ENCODE measurements around the gene EPM2A. TPM values are rescaled to one million over a fixed set of nuclear protein-coding genes. Genes with fewer than 3 reads are reported as not detected.

The EPM2A gene
- polyA plus RNA-seq, 1 donor (not counting 4 experiments of a cell fraction or from before 2014, with no cell fraction given) = 2.4 TPM

GRCh38 chr6:145651988-145652387 is 83.3 kb downstream of the EPM2A start:
- dilution Hi-C loops (cut with MboI; ENCODE audit: extremely low pct_ligation_motif_present, low sequenced_read_pairs) = no loop called here
- Histone ChIP-seq H3K9me1 (ENCODE audit: control insufficient read depth, extremely low read depth, insufficient read depth, low read length) (no peaks in the 10 kb centered on the region), H3K4me1 (ENCODE audit: control insufficient read depth, extremely low read depth, insufficient read depth, low read length) (no peaks in the 10 kb centered on the region), H3K36me3 (ENCODE audit: control insufficient read depth in 2 of 2, extremely low read depth in 1 of 2, insufficient read depth in 2 of 2, low read length in 2 of 2) (no peaks in the 10 kb centered on the region), H3K27ac (ENCODE audit: control insufficient read depth, insufficient read depth, low read length) (no peak overlapping the region), H3K4me3 (ENCODE audit: control insufficient read depth in 2 of 3, extremely low read depth in 1 of 3, insufficient read depth in 2 of 3, low read depth in 1 of 3, low read length in 3 of 3) (no peak overlapping the region), H3K4me2 (ENCODE audit: control insufficient read depth, extremely low read depth, insufficient read depth, low read depth, low read length) (no peak overlapping the region), H4K20me1 (ENCODE audit: control insufficient read depth, extremely low read depth, insufficient read depth, low read length) (no peaks in the 10 kb centered on the region), H3K9me3 (ENCODE audit: control insufficient read depth, low read depth, low read length) (no peaks in the 10 kb centered on the region), H2AFZ (ENCODE audit: control insufficient read depth, low read length) (no peak overlapping the region), H3K9ac (ENCODE audit: control insufficient read depth, extremely low read depth, insufficient read depth, low read length) (no peak overlapping the region), H3K79me2 (ENCODE audit: control insufficient read depth, insufficient read depth, low read length) (no peaks in the 10 kb centered on the region), H3K27me3 (ENCODE audit: control insufficient read depth, extremely low read depth, insufficient read depth, low read length) (no peaks in the 10 kb centered on the region)
- no peak for TF ChIP-seq EZH2 (IDR thresholded peaks at IDR 0.05; ENCODE audit: low read length)
- no peak for TF ChIP-seq CTCF (optimal IDR thresholded peaks at IDR 0.05 in 1 of 3, IDR thresholded peaks at IDR 0.05 in 1 of 3, conservative IDR thresholded peaks at IDR 0.05 in 1 of 3; ENCODE audit: extremely low read depth in 1 of 3, insufficient read depth in 2 of 3, low read length in 3 of 3)
- FAIRE-seq (no peak), DNase-seq (ENCODE audit: low read depth, low spot score) (no peak)

GRCh38 chr6:145648149-145648548 is 87.2 kb downstream of the EPM2A start:
- Histone ChIP-seq H3K79me2 (ENCODE audit: control insufficient read depth, insufficient read depth, low read length) (no peaks in the 10 kb centered on the region), H2AFZ (ENCODE audit: control insufficient read depth, low read length) (no peak overlapping the region), H3K27me3 (ENCODE audit: control insufficient read depth, extremely low read depth, insufficient read depth, low read length) (no peaks in the 10 kb centered on the region), H3K4me3 (ENCODE audit: control insufficient read depth in 2 of 3, extremely low read depth in 1 of 3, insufficient read depth in 2 of 3, low read depth in 1 of 3, low read length in 3 of 3) (no peak overlapping the region), H3K9me3 (ENCODE audit: control insufficient read depth, low read depth, low read length) (no peaks in the 10 kb centered on the region), H3K36me3 (ENCODE audit: control insufficient read depth in 2 of 2, extremely low read depth in 1 of 2, insufficient read depth in 2 of 2, low read length in 2 of 2) (no peaks in the 10 kb centered on the region), H4K20me1 (ENCODE audit: control insufficient read depth, extremely low read depth, insufficient read depth, low read length) (no peaks in the 10 kb centered on the region), H3K27ac (ENCODE audit: control insufficient read depth, insufficient read depth, low read length) (no peak overlapping the region), H3K9ac (ENCODE audit: control insufficient read depth, extremely low read depth, insufficient read depth, low read length) (no peak overlapping the region), H3K4me1 (ENCODE audit: control insufficient read depth, extremely low read depth, insufficient read depth, low read length) (no peaks in the 10 kb centered on the region), H3K4me2 (ENCODE audit: control insufficient read depth, extremely low read depth, insufficient read depth, low read depth, low read length) (no peak overlapping the region), H3K9me1 (ENCODE audit: control insufficient read depth, extremely low read depth, insufficient read depth, low read length) (no peaks in the 10 kb centered on the region)
- no peak for TF ChIP-seq CTCF (optimal IDR thresholded peaks at IDR 0.05 in 1 of 3, IDR thresholded peaks at IDR 0.05 in 1 of 3, conservative IDR thresholded peaks at IDR 0.05 in 1 of 3; ENCODE audit: extremely low read depth in 1 of 3, insufficient read depth in 2 of 3, low read length in 3 of 3)
- no peak for TF ChIP-seq EZH2 (IDR thresholded peaks at IDR 0.05; ENCODE audit: low read length)
- FAIRE-seq (no peak), DNase-seq (ENCODE audit: low read depth, low spot score) (no peak)
- dilution Hi-C loops (cut with MboI; ENCODE audit: extremely low pct_ligation_motif_present, low sequenced_read_pairs) = no loop called here

Data from keratinocyte (primary cell).